Peyer's patch (tissue), 4 donors: Measurements from ENCODE around the gene NKX6-2.

Experiments used
- CTCF ChIP-seq, 6 experiments: fragments of 450-650 bp in 4 of 6; fragments of 200-600 bp in 2 of 6; sonication (generic) in 1 of 6; IDR thresholded peaks; one replicate each; pipeline ENCODE4 v1.5.1; 2017 to 2019; ENCODE audit warnings: antibody characterized with exemption in 6 of 6, mild to moderate bottlenecking in 3 of 6, moderate library complexity in 1 of 6
- POLR2A ChIP-seq, 2 donors: fragments of 450-650 bp; IDR thresholded peaks; one replicate each; pipeline ENCODE4 v1.5.1; 2017; ENCODE audit warnings: antibody characterized with exemption in 2 of 2, mild to moderate bottlenecking in 2 of 2, moderate library complexity in 2 of 2

- no peak for TF ChIP-seq CTCF (IDR thresholded peaks at IDR 0.05)
- no peak for TF ChIP-seq POLR2A (IDR thresholded peaks at IDR 0.05)
Measured at GRCh38 chr10:132813560-132814468, 27.9 kb upstream of the NKX6-2 start.
